Spinal cord (tissue), 10 donors: ENCODE measurements around the gene FAM167B. TPM values are rescaled to one million over a fixed set of nuclear protein-coding genes. Genes with fewer than 3 reads are reported as not detected.
A peak's percentile ranks its signal among the peaks of the same experiment; 100 is the strongest.

Experiments used
- DNase-seq, 6 donors: peaks; one replicate each; pipeline versions ENCODE4 v3.0.0 to v3.0.0-alpha.2; 2013 to 2015; ENCODE audit warnings: low spot score in 6 of 6, low read depth in 4 of 6
- H3K27ac ChIP-seq: one replicate; pipeline ENCODE4 v1.5.1; 2013; ENCODE audit warnings: low read depth, low read length, control low read depth
- H3K27me3 ChIP-seq: one replicate; pipeline ENCODE4 v1.6.1; 2013; ENCODE audit warnings: low read length; ENCODE audit not compliant: control insufficient read depth, insufficient read depth
- H3K36me3 ChIP-seq: one replicate; pipeline ENCODE4 v1.6.1; 2013; ENCODE audit warnings: low read length; ENCODE audit not compliant: control insufficient read depth, insufficient read depth
- H3K4me1 ChIP-seq: one replicate; pipeline ENCODE4 v1.6.1; 2013; ENCODE audit warnings: low read length; ENCODE audit not compliant: control insufficient read depth, insufficient read depth
- H3K4me3 ChIP-seq: one replicate; pipeline ENCODE4 v1.5.1; 2013; ENCODE audit warnings: low read depth, low read length, control low read depth
- H3K9me3 ChIP-seq: one replicate; pipeline ENCODE4 v1.6.1; 2013; ENCODE audit warnings: low read length; ENCODE audit not compliant: control insufficient read depth, insufficient read depth
- WGBS: methylation state at CpG from one replicate; pipeline ENCODE4 v1.1.5; 2013; ENCODE audit warnings: missing lambda C conversion rate; ENCODE audit not compliant: insufficient coverage; 5-methylcytosine and 5-hydroxymethylcytosine counted together
- long read RNA-seq, 4 donors: transcript quantifications; one replicate each; lab custom pipeline, GENCODE V29; 2026
- polyA plus RNA-seq, 2 donors: library from polyadenylated mRNA; unstranded; fragments of 120-200 nt; gene quantifications; one replicate each; pipeline ENCODE4 v1.2.1, GENCODE V29; 2013; ENCODE audit not compliant: insufficient read length in 2 of 2
- total RNA-seq, 2 donors: library from RNA; depleted of rRNA in 1 of 2; stranded (reverse); fragments of 120-200 nt in 1 of 2; fragments of >200 nt in 1 of 2; gene quantifications; one replicate each; pipeline versions ENCODE4 v1.2.3 to v1.2.4, GENCODE V29; 2013 to 2014
- donor health status: healthy.

FAM167B gene
- total RNA-seq (1 to 10 TPM in 1 of 2 donors, under 1 TPM in 1; 0.69 to 1.5 TPM), polyA plus RNA-seq (1 to 10 TPM; 2.7 to 3.1 TPM)
- long read RNA-seq, donor 1: 0 reads
- long read RNA-seq, donor 2: 0 reads
- long read RNA-seq, donor 3: 0 reads
- long read RNA-seq, donor 4, partial matches to known transcripts: 0 of 1 reads
- long read RNA-seq, donor 4, other reads (novel, unspliced or antisense): 0 of 1 reads

DNA sequence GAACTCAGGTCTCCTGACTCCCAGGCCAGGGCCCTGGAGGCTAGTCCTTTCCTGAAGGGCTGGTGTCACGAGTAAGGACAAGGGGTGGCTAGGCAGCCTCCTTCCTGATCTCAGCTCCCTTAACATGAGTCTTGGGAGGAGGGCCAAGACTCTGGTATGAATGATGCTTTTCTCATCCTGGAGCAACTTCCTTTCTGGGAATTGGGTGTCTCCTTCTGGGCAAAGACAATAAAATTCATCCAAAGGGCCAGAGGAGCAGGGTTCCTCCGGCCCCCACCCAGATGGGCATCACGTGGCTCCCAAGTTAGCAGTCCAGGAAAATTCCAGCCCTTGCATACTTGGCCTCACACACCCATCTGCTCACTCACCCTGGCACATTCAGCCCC is at the start of gene FAM167B:
Gene FAM167B (plus strand): TSS at position 335 of the 386 bp plus-strand sequence. CDS start 200 bp downstream, outside the sequence.
- Histone ChIP-seq H3K27ac (no peak within 1 kb of the TSS), H3K27me3 (no peaks in the 10 kb centered on the region), H3K4me3 (no peak within 1 kb of the TSS), H3K9me3 (no peaks in the 10 kb centered on the region), H3K4me1 (peaks cover 30% of the 10 kb centered on the region), H3K36me3 (no peaks in the 10 kb centered on the region)
- WGBS: 62% methylated on average over 2 of the region's 3 CpGs
- peak in 1 of 6 donors; percentile 45 for DNase-seq

DNA sequence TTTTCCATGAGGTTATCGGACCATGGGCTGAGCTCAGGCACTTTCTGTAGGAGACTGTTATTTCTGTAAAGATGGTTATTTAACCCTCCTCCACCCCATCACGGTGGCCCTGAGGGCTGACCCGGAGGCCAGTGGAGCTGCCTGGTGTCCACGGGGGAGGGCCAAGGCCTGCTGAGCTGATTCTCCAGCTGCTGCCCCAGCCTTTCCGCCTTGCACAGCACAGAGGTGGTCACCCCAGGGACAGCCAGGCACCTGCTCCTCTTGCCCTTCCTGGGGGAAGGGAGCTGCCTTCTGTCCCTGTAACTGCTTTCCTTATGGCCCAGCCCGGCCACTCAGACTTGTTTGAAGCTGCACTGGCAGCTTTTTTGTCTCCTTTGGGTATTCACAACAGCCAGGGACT is 49.2 kb upstream of the FAM167B start:
- Histone ChIP-seq H3K4me3 (no peak overlapping the region), H3K27ac (no peak overlapping the region), H3K9me3 (no peaks in the 10 kb centered on the region), H3K4me1 (peaks cover 43% of the 10 kb centered on the region), H3K27me3 (no peaks in the 10 kb centered on the region), H3K36me3 (peaks cover 60% of the 10 kb centered on the region)
- 58% methylated on average over 5 of the region's 6 CpGs for WGBS
- no peak for DNase-seq

DNA sequence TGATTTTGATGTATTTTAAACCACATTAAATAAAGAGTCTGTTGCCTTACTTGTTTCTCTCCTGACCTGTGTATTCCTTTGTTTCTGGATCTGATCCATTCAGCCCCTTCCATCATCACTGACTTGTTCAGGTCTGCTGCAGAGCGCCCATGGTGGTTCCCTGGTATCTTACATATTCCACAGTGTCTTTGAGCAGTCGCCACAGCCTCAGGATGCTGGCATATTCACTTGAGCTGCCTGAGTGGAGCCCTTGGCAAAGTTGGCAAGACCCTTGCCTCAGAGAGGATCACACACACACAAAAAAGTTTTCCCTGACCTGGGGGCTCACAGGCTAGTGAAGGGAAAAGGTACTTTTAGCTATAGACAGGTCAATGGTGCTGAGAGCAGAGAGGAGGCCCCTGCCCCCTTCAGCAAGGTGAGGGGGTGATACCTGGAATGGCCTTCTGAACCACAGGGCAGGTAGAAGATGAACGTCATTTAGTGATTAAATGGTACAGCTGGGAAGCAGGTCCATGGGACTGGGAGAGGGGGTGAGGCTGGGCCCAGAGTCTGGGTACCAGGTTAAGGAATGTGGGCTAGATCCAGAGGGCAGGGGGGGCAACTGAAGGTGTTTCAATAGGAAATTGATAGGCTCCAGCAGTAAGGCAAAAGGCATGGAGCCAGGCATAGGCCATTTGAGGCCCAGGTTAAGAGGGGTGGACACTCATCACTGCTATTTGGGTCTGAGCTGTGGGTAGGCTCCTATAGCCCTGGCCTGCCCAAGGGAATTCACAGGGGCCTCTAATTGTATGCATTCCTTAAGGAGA is 48.6 kb upstream of the FAM167B start:
- peaks cover 58% of the 10 kb centered on the region for H3K36me3 ChIP-seq
- DNase-seq: no peak
- no peak overlapping the region for H3K4me3 ChIP-seq
- 90% methylated on average over 3 of the region's 3 CpGs for WGBS
- H3K9me3 ChIP-seq: no peaks in the 10 kb centered on the region
- no peaks in the 10 kb centered on the region for H3K27me3 ChIP-seq
- no peak overlapping the region for H3K27ac ChIP-seq
- peaks cover 43% of the 10 kb centered on the region for H3K4me1 ChIP-seq

DNA sequence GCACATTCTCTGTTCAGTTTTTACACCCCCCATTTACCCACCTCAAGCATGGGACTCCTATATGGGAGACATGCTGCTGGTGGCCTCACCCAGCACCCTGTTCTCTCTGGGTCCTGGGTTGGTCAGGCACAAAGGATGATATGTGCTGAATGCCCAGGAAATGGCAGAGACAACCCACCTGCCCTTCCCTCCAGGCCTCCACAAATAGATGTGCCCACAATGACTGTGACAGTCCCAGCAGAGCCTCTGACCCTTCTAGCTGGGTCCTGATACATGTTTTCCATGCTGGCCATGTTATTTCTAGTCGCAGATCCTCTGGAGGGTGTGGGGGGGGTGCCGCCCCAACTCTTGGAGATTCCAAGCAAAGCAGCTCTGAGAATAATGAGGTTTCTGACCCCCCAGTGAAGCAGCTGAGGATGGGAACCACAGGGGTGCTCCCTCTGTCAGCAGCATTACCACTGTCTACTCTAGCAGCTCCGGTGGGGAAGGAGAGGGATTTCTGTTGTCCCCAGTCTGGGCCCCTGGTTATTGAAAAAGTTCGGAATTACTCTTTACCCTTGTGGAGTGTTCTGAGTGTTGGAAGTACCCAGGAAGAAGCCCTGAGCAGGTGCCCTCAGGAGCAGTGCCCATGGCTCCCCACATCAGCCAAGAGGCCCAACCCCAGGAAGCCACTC is 47.8 kb upstream of the FAM167B start:
- peaks cover 43% of the 10 kb centered on the region for H3K4me1 ChIP-seq
- DNase-seq: no peak
- H3K27ac ChIP-seq: peak overlapping the region; percentile 96
- H3K9me3 ChIP-seq: no peaks in the 10 kb centered on the region
- peaks cover 58% of the 10 kb centered on the region for H3K36me3 ChIP-seq
- no peaks in the 10 kb centered on the region for H3K27me3 ChIP-seq
- WGBS: 60% methylated on average over 2 of the region's 4 CpGs
- H3K4me3 ChIP-seq: peak overlapping the region; percentile 4

DNA sequence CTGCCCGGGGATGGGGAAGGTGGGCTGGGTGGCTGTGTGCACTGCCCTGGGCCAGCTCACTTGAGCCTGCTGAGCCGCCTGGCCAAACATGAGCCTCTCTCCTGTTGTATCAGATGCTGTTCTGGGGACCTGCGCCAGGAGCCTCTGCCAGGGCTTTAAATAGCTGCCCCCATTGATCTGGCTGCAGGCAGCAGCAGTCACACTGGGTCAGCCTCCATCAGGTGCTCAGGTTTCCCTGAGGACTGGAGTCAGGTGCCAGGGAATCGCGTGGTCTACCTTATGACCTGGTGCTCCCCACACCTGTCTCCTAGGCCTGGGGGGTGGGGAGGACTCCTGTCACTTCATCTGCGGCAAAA is 47.3 kb upstream of the FAM167B start:
- Histone ChIP-seq H3K27ac (peak overlapping the region; percentile 96), H3K36me3 (peaks cover 57% of the 10 kb centered on the region), H3K4me3 (peak overlapping the region; percentile 64), H3K4me1 (peaks cover 44% of the 10 kb centered on the region), H3K27me3 (no peaks in the 10 kb centered on the region), H3K9me3 (no peaks in the 10 kb centered on the region)
- peak in 1 of 6 donors; percentile 58 for DNase-seq
- WGBS: 33% methylated on average over 3 of the region's 6 CpGs

DNA sequence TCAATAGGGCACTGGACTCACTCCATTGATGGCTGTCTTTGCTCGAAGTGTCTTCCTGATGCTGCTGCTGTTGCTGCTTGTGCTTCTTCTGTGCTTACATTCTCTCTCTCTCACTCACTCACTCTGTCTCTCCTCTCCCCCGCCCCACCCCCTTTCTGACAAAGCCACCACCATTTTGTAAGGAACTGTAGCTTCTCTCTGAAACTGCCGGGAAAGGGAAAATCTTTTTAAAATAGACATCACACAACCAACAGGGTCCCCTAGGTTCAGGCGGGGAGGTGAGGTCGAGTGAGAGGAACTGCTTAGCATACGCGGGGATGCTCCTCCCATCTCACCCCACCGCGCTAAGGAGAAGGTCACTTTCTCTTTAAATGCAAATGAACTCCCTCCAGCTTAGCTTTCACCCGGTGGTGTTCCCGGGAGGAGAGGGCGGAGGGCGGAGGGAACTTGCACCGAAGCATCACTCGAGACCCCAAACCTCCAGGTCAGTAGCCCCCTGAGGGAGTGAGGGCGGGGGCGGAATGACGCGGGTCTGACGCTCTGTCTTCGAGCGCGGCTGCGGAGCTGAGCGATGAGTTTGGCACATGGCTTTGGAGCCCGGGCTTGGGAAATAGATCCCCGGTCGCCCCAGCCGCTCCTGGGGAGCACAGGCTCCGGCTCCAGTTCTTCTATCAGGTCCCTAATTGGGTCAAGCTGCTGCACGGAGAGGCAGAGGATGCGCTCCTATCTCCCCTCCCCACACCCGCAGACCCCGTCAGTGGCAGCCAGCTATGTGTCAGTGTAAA is 46.6 kb upstream of the FAM167B start, which contains the start of gene CCDC28B:
Gene CCDC28B (plus strand): TSS at position 370 of the 785 bp plus-strand sequence. CDS start 1,341 bp downstream, outside the sequence.
- peaks cover 52% of the 10 kb centered on the region for H3K4me1 ChIP-seq
- peak in 5 of 6 donors; percentile 68 to 96 (median 77) for DNase-seq
- no peaks in the 10 kb centered on the region for H3K9me3 ChIP-seq
- H3K27ac ChIP-seq: peak within 1 kb of the TSS; percentile 96
- peaks cover 54% of the 10 kb centered on the region for H3K36me3 ChIP-seq
- WGBS: 0% methylated on average over 22 of the region's 34 CpGs
- H3K27me3 ChIP-seq: no peaks in the 10 kb centered on the region
- peak within 1 kb of the TSS; percentile 64 for H3K4me3 ChIP-seq

DNA sequence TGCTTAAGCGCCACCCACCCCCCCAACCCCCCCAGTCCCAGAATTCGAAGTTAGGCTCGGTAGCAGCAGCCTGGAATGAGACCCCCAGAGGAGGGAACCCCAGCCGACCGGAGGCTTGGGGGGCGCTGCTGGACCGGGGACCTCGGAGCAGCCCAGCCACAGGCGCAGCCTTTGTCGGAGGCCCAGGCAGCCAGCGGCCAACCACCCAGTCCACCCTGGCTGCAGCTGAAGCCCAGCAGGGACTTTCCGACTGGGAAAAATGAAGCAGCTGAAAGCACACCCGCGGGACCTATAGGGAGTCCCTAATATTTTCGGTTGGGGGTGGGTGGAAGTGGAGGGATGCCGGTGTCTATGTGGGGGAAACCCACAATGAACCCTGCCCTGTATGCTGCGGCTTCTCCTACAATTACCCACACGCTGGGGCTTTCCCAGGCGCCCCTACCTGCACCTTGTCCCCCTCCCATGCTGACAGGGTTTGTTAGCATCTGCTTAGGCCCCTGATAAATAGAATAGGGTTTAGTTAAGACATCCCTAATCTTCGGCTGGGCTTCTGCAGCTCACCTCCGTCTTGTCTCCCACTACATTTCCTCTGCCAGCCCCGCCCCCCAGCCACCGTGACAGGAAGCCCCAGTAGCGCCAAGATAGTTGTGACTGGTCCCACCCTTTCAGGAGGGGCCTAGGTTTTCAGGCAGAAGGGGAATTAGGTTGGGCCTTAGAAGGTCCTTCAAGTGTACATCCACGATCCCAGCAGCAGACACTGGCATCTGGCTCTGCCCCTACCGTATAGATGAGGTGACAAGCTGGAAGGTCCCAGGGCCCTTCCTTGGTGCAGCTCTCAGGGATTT is 45.8 kb upstream of the FAM167B start:
- Histone ChIP-seq H3K4me1 (peaks cover 59% of the 10 kb centered on the region), H3K4me3 (peak overlapping the region; percentile 64), H3K9me3 (no peaks in the 10 kb centered on the region), H3K27ac (peak overlapping the region; percentile 96), H3K27me3 (no peaks in the 10 kb centered on the region), H3K36me3 (peaks cover 49% of the 10 kb centered on the region)
- DNase-seq: peak in 3 of 6 donors; percentile 32 to 84 (median 75)
- 3% methylated on average over 14 of the region's 26 CpGs for WGBS

DNA sequence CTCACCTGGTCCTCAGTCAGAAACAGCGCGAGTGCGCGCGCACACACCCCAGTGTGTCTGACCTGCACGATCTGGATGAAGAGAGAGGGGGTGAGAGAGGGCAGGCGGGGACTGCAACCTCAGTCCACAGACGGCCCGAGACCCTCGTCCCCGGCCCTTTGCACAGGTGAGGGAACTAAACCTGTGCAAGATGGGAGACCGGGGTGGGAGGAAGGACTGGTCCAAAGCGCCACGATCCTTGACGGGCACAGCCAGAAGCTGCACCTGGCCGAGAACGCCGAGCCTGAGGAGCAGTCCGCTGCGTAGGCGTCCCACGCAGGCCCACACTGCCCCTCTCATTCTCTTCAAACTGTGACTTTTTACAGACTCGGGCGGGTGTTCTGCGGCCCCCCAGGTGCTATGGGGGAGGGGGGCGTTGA is 42.1 kb upstream of the FAM167B start:
- Histone ChIP-seq H3K36me3 (peaks cover 40% of the 10 kb centered on the region), H3K27me3 (no peaks in the 10 kb centered on the region), H3K4me3 (peak overlapping the region; percentile 82), H3K4me1 (peaks cover 58% of the 10 kb centered on the region), H3K9me3 (no peaks in the 10 kb centered on the region), H3K27ac (peak overlapping the region; percentile 47)
- DNase-seq: no peak
- WGBS: 8% methylated on average over 21 of the region's 26 CpGs
